Posterior cingulate gyrus (tissue), 11 donors: ENCODE results near the gene MAST4.

ENCODE experiments used
- DNase-seq, 10 donors: peaks; one replicate each; pipeline versions ENCODE4 v3.0.0 to v3.0.0-alpha.2; 2020 to 2021; ENCODE audit warnings: mixed read lengths in 3 of 10
- intact Hi-C: fragments of 100-400 bp; cut with DNase I; formaldehyde crosslinking; loops from one replicate; pipeline ENCODE4 v1.15.1; 2023

MAST4 gene

GRCh38 chr5:66863243-66864170, 267.3 kb downstream of the MAST4 start:
- intact Hi-C loops = no loop called here
- DNase-seq = no peak

DNA sequence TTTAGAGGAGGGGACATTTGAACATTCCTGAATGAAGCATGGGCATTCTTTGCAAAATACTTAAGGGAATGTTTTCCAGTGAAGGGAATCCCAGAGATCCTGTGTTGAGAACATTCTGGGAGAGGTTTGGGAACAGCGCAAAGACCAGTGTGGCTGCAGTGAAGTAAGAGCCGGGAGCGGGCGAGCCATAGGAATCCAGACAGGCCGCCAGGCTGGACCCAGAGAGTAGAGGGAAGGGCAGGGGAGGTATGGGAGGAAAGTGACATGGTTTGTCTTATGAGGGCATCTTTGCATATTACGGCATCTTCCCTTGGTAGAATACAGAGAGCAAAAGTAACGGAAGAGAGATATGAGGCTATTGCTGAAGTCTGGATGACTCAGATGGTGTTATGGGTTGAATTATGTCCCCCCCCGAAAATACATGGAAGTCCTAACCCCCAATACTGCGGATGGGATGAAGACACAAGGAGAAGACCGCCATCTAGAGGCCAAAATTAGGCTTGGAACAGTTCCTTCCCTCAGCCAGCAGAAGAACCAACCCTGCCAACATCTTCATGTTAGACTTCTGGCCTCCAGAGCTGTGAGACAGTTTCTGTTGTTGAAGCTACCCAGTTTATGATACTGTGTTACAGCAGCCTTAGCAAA, 268.2 kb downstream of the MAST4 start:
- peak in 1 of 10 donors; percentile 10 for DNase-seq
- intact Hi-C loops = no loop called here

DNA sequence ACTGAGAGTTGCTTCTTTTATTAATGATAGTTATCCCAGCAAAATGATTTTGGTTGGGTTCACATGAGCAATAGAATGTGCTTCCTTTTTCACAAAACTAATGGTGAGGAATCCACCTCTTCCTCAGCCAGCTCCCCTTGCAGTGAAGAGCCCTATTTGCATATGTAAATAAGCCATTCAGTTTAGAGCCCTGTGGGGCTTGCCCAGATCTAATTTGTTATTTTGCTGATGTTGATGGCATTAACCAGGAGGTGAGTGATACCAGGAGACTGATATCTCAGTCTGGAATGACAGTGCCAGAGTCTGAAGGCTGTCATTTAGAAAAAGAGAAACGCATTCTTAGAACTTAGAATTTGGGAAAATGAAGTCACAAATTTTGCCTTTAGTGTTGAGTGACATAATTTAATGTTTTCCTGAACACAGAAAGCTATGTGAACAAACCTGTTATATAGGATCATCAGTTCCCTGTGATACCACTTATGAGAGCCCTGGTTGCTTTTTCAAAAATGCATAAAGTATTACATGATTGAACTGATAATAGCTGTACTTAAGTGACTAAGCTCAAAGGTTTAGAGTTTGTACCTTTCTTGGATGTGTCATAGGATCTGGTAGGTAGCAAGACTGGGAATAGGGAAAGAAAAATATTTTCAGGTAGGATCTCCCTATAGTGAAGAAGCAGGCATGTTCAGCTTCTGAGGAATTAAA, 271.6 kb downstream of the MAST4 start:
- no peak for DNase-seq
- intact Hi-C loops = no loop called here

DNA sequence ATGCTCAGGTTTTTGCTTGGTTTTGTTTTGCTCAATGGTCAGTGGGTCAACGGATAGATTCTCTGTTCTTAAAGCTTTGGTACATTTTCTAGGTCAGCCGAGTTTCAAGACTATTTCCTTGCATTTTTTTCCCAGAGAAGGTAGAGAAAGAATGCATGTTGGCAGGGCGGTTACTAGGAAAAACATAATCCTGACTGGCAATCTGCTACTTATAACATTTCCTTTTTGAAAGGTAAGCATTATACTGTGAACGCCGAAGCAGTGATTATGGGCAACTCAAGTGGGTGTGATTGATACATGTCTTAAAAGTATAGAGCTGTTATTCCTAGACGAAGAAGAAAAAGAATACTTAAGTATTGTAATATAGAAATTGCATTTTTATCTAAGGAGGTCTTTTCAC, 273.2 kb downstream of the MAST4 start:
- intact Hi-C loops = no loop called here
- DNase-seq = no peak

DNA sequence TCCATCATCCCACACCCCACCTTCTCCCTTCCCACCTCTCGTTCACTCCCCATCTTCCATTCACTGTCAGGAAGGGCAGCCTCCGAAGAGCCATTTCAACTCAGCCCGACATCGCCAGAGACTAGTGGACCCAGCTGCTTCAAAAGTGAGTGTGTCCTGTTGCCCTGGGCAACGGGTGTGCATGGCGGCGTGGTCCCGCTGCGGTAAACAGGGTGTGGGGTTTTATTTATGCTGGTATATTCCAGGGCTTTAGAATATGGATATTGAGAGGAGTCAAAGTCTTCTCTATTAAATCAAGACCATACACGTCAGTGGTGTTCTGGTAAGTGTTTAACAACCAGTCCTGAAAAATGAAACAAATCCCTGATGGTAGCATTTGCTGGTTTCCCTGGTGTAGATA, 274.5 kb downstream of the MAST4 start:
- intact Hi-C loops = no loop called here
- no peak for DNase-seq

GRCh38 chr5:66871651-66872050, 275.5 kb downstream of the MAST4 start:
- intact Hi-C loops = no loop called here
- no peak for DNase-seq

DNA sequence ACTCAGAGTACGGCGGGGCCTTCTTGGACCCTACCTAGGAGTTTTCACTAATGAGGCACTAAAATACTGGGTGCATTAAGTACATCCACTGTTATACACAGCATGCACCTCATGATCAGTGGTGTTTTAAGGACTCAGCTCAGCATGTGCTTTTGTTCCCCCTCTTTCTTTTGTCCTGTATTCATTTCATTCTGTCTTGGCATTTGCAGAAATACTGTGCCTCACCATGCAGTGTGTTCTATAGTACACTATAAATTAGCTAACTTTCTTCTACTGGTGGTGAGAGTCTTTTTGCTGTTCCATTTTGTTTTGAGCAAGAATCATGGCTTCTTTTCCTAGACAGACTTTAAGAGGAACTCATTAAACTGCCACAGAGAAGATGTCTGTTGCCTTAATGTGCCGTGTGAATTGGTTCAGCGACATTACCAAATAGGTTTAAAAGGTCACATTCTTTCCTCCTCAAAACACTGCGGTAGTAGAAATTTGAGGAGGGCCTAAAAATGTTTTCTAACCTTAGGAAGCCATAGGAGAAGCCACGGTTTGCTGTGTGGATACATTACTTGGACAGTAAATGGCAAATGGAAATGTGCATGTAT, 276.6 kb downstream of the MAST4 start:
- no peak for DNase-seq
- intact Hi-C loops = no loop called here

- DNase-seq = no peak
- intact Hi-C loops = no loop called here
Observed at GRCh38 chr5:66874004-66874403, 277.8 kb downstream of the MAST4 start.

DNA sequence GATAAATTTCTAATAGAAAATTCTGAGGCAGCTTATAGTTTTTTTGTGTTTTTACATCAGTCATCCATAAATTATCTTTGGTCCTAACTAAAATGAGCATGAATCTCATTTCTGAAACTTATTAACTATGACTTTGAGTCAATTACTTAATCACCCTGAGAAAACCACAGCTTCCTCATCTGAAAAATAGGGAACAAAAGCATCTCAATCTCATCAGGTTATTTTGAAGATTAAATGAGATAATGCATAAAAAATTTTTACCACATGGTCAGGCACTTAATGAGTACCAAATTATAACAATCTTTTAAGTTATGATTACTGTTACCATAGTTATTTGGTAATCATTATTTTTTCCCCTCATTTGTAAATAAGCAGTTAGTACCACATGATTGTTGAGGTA, 279.1 kb downstream of the MAST4 start:
- intact Hi-C loops = no loop called here
- no peak for DNase-seq

- no peak for DNase-seq
- intact Hi-C loops = no loop called here
Observed at GRCh38 chr5:66876266-66876807, 280.1 kb downstream of the MAST4 start.

GRCh38 chr5:66877843-66878242, 281.6 kb downstream of the MAST4 start:
- intact Hi-C loops = no loop called here
- DNase-seq = no peak

DNA sequence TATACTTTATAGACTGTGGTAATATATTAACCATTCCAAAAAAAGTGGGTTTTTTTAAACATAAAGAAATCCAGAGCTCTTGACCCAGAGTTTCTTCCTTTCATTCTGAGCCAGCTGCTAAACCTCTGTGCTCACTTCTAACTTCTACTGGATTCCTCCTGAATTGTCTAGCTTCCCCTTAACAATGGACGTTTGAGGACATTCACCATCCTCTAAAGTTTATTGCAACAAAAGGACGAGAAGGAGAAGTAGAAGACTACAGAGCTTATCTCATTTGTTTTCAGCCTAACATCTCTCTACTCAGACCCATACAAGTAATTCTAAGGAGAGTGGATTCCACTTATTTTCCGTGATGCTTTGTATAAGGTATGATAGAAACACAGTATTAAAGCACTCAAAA, 284.2 kb downstream of the MAST4 start:
- DNase-seq = no peak
- intact Hi-C loops = no loop called here

DNA sequence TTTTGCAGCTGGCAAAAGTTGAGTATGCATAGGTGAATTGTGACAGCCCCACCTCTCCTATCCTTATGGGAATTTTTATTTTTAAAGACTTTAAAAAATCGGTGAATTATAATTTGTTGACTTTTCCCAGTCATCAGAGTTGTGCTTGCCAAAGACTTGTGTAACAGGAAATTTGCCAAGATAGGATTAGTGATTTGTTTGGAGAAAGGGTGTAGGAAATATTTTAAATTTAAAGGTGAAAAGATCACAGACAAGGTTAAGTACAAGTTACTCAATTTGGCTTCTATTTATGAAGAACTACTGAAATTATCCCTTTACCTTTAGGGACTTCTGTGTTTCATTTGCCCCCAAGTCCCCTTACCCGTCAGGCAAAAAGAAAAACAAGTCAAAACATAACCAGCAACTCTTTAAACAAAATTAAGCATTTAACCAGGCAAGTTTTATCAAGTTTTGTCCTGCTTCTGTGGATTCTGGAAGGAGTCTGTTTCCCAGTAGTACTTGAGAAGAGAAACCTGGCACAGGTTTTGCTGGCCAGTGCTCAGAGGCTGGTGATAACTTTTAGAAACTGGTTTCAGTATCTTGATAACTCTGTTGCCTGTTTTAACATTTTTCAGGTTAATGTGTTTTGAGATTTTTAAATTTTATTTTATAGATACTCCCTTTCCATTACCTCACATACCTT, 285.4 kb downstream of the MAST4 start:
- intact Hi-C loops = no loop called here
- DNase-seq = no peak

- intact Hi-C loops = no loop called here
- DNase-seq = no peak
Observed at GRCh38 chr5:66882606-66883227, 286.5 kb downstream of the MAST4 start.

DNA sequence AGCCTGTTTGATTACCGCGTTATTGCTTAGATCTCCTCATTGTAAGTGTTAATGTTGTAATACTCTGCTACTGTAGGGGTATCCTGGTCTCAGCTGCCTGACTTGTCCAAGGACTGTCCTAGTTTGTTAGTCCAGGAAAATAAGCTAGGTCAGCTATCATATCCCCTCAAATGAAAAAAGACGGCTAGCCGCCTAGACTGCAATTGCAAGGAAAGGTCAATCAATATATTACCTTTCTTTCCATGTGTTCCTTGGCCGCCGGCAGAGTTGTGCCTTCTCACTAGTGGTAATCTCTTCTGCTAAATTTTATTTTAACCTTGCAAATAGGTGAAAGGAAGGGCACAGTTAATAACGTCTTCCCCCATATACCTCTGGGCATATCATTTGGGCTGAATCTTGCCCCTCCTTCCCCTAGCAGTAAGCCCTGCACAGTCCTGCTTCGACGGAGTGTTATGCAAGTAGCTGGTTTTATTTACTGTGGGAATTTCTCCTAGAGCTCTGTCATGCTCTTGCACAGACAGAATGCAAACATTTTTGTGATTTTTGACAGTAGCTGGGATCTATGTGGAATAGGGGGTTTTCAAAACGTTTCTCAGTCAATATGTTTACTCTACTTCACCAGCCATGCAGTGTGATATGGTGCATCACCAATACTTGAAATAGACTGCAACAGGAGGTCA, 288.5 kb downstream of the MAST4 start:
- no peak for DNase-seq
- intact Hi-C loops = no loop called here

GRCh38 chr5:66886941-66887340, 290.7 kb downstream of the MAST4 start:
- DNase-seq = no peak
- intact Hi-C loops = no loop called here

DNA sequence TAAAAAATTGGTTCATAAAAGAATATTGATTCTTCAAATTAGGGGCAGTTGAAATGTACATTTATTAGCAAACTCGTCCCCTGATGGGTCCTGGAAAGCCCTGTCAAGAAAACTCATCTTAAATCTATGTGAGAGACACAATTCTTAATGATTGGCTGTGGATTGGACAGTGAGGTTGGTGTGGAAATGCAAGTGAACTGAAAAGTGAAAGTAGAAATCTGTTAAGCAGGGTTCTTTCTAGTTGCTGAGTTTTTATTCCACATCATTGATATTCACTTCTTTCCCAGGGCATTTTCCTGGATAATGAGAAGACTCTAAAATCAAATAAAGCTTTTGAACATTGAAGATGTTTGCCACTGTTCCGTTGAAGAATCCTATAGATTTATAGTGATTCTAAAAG, 292.4 kb downstream of the MAST4 start:
- no peak for DNase-seq
- intact Hi-C loops = no loop called here

GRCh38 chr5:66889056-66889455, 292.9 kb downstream of the MAST4 start:
- intact Hi-C loops = no loop called here
- no peak for DNase-seq

DNA sequence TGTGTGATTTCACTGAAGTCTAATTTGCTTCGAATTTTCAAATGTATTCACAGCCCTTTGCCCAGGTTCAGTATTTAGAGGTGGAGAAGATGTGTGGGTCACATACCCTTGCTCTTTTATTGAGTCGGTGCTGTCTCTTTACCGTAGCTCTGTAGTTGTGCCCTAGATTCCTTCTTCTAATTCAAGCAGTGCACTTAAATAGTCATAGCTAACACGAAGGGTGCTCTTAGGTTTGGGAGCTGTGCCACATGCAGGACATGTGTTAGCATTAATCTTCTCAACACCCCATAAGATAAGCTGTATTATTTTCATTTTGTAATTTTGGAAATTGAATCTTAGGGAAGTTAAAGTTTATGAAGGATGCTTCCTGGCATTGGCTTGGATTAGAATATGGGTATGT, 293.3 kb downstream of the MAST4 start:
- DNase-seq = no peak
- intact Hi-C loops = no loop called here
